ENCODE results near the gene KLK10. TPM values are rescaled to one million over a fixed set of nuclear protein-coding genes. Genes with fewer than 3 reads are reported as not detected.

The KLK10 gene
- total RNA-seq, 1 donor from 2014 or later: 54.5 TPM

GRCh38 chr19:51063664-51064063, 44.2 kb upstream of the KLK10 start:
- H3K4me1 ChIP-seq: peaks cover 22% of the 10 kb centered on the region
- no peak for TF ChIP-seq CTCF (IDR thresholded peaks at IDR 0.05)
- no peak for TF ChIP-seq POLR2A (IDR thresholded peaks at IDR 0.05)
- TF ChIP-seq POLR2AphosphoS5 (IDR thresholded peaks at IDR 0.05; ENCODE audit: insufficient read depth in 1 of 2, low read depth in 1 of 2): no peak
- H3K4me3 ChIP-seq: no peak overlapping the region
- peak overlapping the region; percentile 60 for H3K27ac ChIP-seq
- H3K36me3 ChIP-seq: no peaks in the 10 kb centered on the region
- no peak for DNase-seq (ENCODE audit: extremely low spot score in 2 of 2)
- intact Hi-C loops (cut with DNase I): no loop called here
- H3K9me3 ChIP-seq: no peaks in the 10 kb centered on the region
- no peaks in the 10 kb centered on the region for H3K27me3 ChIP-seq

- Histone ChIP-seq H3K9me3 (no peaks in the 10 kb centered on the region), H3K27me3 (no peaks in the 10 kb centered on the region), H3K36me3 (no peaks in the 10 kb centered on the region), H3K4me3 (no peak overlapping the region), H3K4me1 (peaks cover 13% of the 10 kb centered on the region), H3K27ac (no peak overlapping the region)
- DNase-seq (ENCODE audit: extremely low spot score in 2 of 2): no peak
- intact Hi-C loops (cut with DNase I): no loop called here
- TF ChIP-seq CTCF (IDR thresholded peaks at IDR 0.05): no peak
- TF ChIP-seq POLR2AphosphoS5 (IDR thresholded peaks at IDR 0.05; ENCODE audit: insufficient read depth in 1 of 2, low read depth in 1 of 2): no peak
- no peak for TF ChIP-seq POLR2A (IDR thresholded peaks at IDR 0.05)
Measured at GRCh38 chr19:51060973-51061372, 41.5 kb upstream of the KLK10 start.

GRCh38 chr19:51060336-51060735, 40.8 kb upstream of the KLK10 start:
- Histone ChIP-seq H3K27ac (no peak overlapping the region), H3K4me1 (peaks cover 8% of the 10 kb centered on the region), H3K27me3 (no peaks in the 10 kb centered on the region), H3K9me3 (no peaks in the 10 kb centered on the region), H3K4me3 (no peak overlapping the region), H3K36me3 (no peaks in the 10 kb centered on the region)
- DNase-seq (ENCODE audit: extremely low spot score in 2 of 2): no peak
- TF ChIP-seq POLR2AphosphoS5 (IDR thresholded peaks at IDR 0.05; ENCODE audit: insufficient read depth in 1 of 2, low read depth in 1 of 2): no peak
- intact Hi-C loops (cut with DNase I): no loop called here

GRCh38 chr19:51059715-51060114, 40.2 kb upstream of the KLK10 start:
- intact Hi-C loops (cut with DNase I): no loop called here

GRCh38 chr19:51055866-51056265, 36.4 kb upstream of the KLK10 start:
- Histone ChIP-seq H3K36me3 (no peaks in the 10 kb centered on the region), H3K4me3 (no peak overlapping the region), H3K27me3 (no peaks in the 10 kb centered on the region), H3K4me1 (no peaks in the 10 kb centered on the region), H3K27ac (no peak overlapping the region), H3K9me3 (no peaks in the 10 kb centered on the region)
- DNase-seq (ENCODE audit: extremely low spot score in 2 of 2): no peak
- TF ChIP-seq POLR2A (IDR thresholded peaks at IDR 0.05): no peak
- TF ChIP-seq POLR2AphosphoS5 (IDR thresholded peaks at IDR 0.05; ENCODE audit: insufficient read depth in 1 of 2, low read depth in 1 of 2): no peak
- no peak for TF ChIP-seq CTCF (IDR thresholded peaks at IDR 0.05)
- intact Hi-C loops (cut with DNase I): no loop called here

More at GRCh38 chr19:51059715-51060114, 40.2 kb upstream of the KLK10 start:
- peaks cover 3% of the 10 kb centered on the region for H3K4me1 ChIP-seq
- no peak for DNase-seq (ENCODE audit: extremely low spot score in 2 of 2)
- no peak for TF ChIP-seq POLR2A (IDR thresholded peaks at IDR 0.05)
- no peak overlapping the region for H3K27ac ChIP-seq
- no peaks in the 10 kb centered on the region for H3K27me3 ChIP-seq
- H3K9me3 ChIP-seq: no peaks in the 10 kb centered on the region
- H3K4me3 ChIP-seq: no peak overlapping the region
- H3K36me3 ChIP-seq: no peaks in the 10 kb centered on the region

- Histone ChIP-seq H3K9me3 (no peaks in the 10 kb centered on the region), H3K4me1 (peaks cover 18% of the 10 kb centered on the region), H3K4me3 (no peak overlapping the region), H3K36me3 (no peaks in the 10 kb centered on the region), H3K27ac (no peak overlapping the region), H3K27me3 (no peaks in the 10 kb centered on the region)
- no peak for TF ChIP-seq CTCF (IDR thresholded peaks at IDR 0.05)
- TF ChIP-seq POLR2A (IDR thresholded peaks at IDR 0.05): no peak
- no peak for TF ChIP-seq POLR2AphosphoS5 (IDR thresholded peaks at IDR 0.05; ENCODE audit: insufficient read depth in 1 of 2, low read depth in 1 of 2)
- intact Hi-C loops (cut with DNase I): no loop called here
- DNase-seq (ENCODE audit: extremely low spot score in 2 of 2): no peak
Measured at GRCh38 chr19:51047031-51047335, 27.5 kb upstream of the KLK10 start.

Data from vagina (tissue), 2 donors.